Activated CD4-positive, alpha-beta memory T cell treated with anti-CD3 and anti-CD28 coated beads for 36 hours (primary cell): ENCODE data around the gene KMT5B. TPM values are rescaled to one million over a fixed set of nuclear protein-coding genes. Genes with fewer than 3 reads are reported as not detected.
A peak's percentile ranks its signal among the peaks of the same experiment; 100 is the strongest.
"Not testable (repeated sequence)": the region's sequence is repeated elsewhere in the genome, so short reads cannot be mapped to it uniquely, and the experiment has no call there.

Source experiments
- CTCF ChIA-PET: fragments of 350-600 bp; sonication (Branson Sonifier 250); formaldehyde crosslinking; loops from one replicate; lab custom pipeline; 2021; ENCODE audit warnings: antibody characterized with exemption, inconsistent platforms; lab: Charles Lee
- POLR2A ChIA-PET: fragments of 350-600 bp; sonication (Branson Sonifier 250); formaldehyde crosslinking; loops from one replicate; lab custom pipeline; 2021; ENCODE audit warnings: antibody characterized with exemption; lab: Charles Lee
- DNase-seq: peaks from one replicate; pipeline ENCODE4 v3.0.0-alpha.2; 2020
- H3K27ac Mint-ChIP-seq: one replicate; pipeline ENCODE4 v1.8.0; 2021; ENCODE audit warnings: mixed read lengths
- H3K27me3 Mint-ChIP-seq: one replicate; pipeline ENCODE4 v1.8.0; 2021; ENCODE audit warnings: mixed read lengths
- H3K36me3 Mint-ChIP-seq: one replicate; pipeline ENCODE4 v1.8.0; 2021; ENCODE audit warnings: mixed read lengths
- H3K4me1 Mint-ChIP-seq: one replicate; pipeline ENCODE4 v1.8.0; 2021; ENCODE audit warnings: low read depth, mixed read lengths
- H3K4me3 Mint-ChIP-seq: one replicate; pipeline ENCODE4 v1.8.0; 2021; ENCODE audit warnings: mild to moderate bottlenecking, mixed read lengths
- H3K9me3 Mint-ChIP-seq: one replicate; pipeline ENCODE4 v1.8.0; 2021; ENCODE audit warnings: mixed read lengths
- intact Hi-C: fragments of 100-400 bp; cut with micrococcal nuclease; formaldehyde crosslinking; loops from one replicate; pipeline ENCODE4 v1.15.1; 2023
- total RNA-seq, 2 experiments: library from RNA; stranded (reverse); gene quantifications; one replicate each; pipeline ENCODE4 v1.2.3, GENCODE V29; 2021

Gene KMT5B
- total RNA-seq, 2 experiments from 2014 or later: 18.5 to 21.2 TPM

- Mint-ChIP-seq H3K36me3 (no peaks in the 10 kb centered on the region), H3K9me3 (peaks cover 13% of the 10 kb centered on the region), H3K27me3 (no peaks in the 10 kb centered on the region), H3K4me1 (peaks cover 6% of the 10 kb centered on the region), H3K27ac (no peak overlapping the region), H3K4me3 (no peak overlapping the region)
- CTCF ChIA-PET: interaction anchor here (0.6 to 2.2 kb wide), 5 partner anchors 9 to 52 kb away, joined by 3 to 6 read pairs (median 4); no protein-coding TSS in a partner anchor
- intact Hi-C loops: no loop called here
- no peak for DNase-seq
- POLR2A ChIA-PET: interaction anchor here (1.0 kb wide), 1 partner anchor 20 kb away, joined by 3 read pairs; the partner anchor contains the start of gene C11orf24
Measured at GRCh38 chr11:68251765-68252164, 38.7 kb upstream of the KMT5B start.

GRCh38 chr11:68244912-68245311 lies 31.8 kb upstream of the KMT5B start:
- H3K36me3 Mint-ChIP-seq, intact Hi-C loops, H3K27me3 Mint-ChIP-seq, CTCF ChIA-PET, H3K4me1 Mint-ChIP-seq, DNase-seq, H3K4me3 Mint-ChIP-seq, H3K27ac Mint-ChIP-seq: not testable (repeated sequence)
- H3K9me3 Mint-ChIP-seq: peaks cover 12% of the 10 kb centered on the region
- POLR2A ChIA-PET: interaction anchor here (0.5 kb wide), 1 partner anchor 807 kb away, joined by 3 read pairs; no protein-coding TSS in a partner anchor

- intact Hi-C loops, H3K4me1 Mint-ChIP-seq, H3K27me3 Mint-ChIP-seq, H3K9me3 Mint-ChIP-seq, H3K4me3 Mint-ChIP-seq, H3K36me3 Mint-ChIP-seq, DNase-seq, CTCF ChIA-PET, H3K27ac Mint-ChIP-seq, POLR2A ChIA-PET: not testable (repeated sequence)
Measured at GRCh38 chr11:68243847-68244246, 30.8 kb upstream of the KMT5B start.

- Mint-ChIP-seq H3K36me3 (peaks cover 5% of the 10 kb centered on the region), H3K9me3 (peaks cover 3% of the 10 kb centered on the region), H3K27ac (no peak overlapping the region), H3K4me3 (no peak overlapping the region), H3K27me3 (peaks cover 5% of the 10 kb centered on the region), H3K4me1 (no peaks in the 10 kb centered on the region)
- ChIA-PET POLR2A (no interaction called here), CTCF (interaction anchor here (0.7 kb wide), 1 partner anchor 9 kb away, joined by 3 read pairs; no protein-coding TSS in a partner anchor)
- intact Hi-C loops: no loop called here
- DNase-seq: no peak
Measured at GRCh38 chr11:68242616-68243015, 29.5 kb upstream of the KMT5B start.

- Mint-ChIP-seq H3K27ac (no peak overlapping the region), H3K9me3 (peaks cover 24% of the 10 kb centered on the region), H3K27me3 (peaks cover 1% of the 10 kb centered on the region), H3K4me1 (no peaks in the 10 kb centered on the region), H3K4me3 (no peak overlapping the region), H3K36me3 (peaks cover 7% of the 10 kb centered on the region)
- ChIA-PET POLR2A (no interaction called here), CTCF (interaction anchor here (1.4 kb wide), 1 partner anchor 26 kb away, joined by 5 read pairs; no protein-coding TSS in a partner anchor)
- intact Hi-C loops: no loop called here
- DNase-seq: no peak
Measured at GRCh38 chr11:68231621-68232020, 18.5 kb upstream of the KMT5B start.

GRCh38 chr11:68229601-68230000 lies 16.5 kb upstream of the KMT5B start:
- H3K36me3 Mint-ChIP-seq: peaks cover 7% of the 10 kb centered on the region
- ChIA-PET CTCF (no interaction called here), POLR2A (no interaction called here)
- no peaks in the 10 kb centered on the region for H3K4me1 Mint-ChIP-seq
- no peak overlapping the region for H3K27ac Mint-ChIP-seq
- peaks cover 24% of the 10 kb centered on the region for H3K9me3 Mint-ChIP-seq
- DNase-seq: no peak
- no peak overlapping the region for H3K4me3 Mint-ChIP-seq
- H3K27me3 Mint-ChIP-seq: peaks cover 1% of the 10 kb centered on the region
- intact Hi-C loops: no loop called here

GRCh38 chr11:68226421-68226820 lies 13.3 kb upstream of the KMT5B start:
- no peak for DNase-seq
- Mint-ChIP-seq H3K27me3 (no peaks in the 10 kb centered on the region), H3K4me1 (no peaks in the 10 kb centered on the region), H3K27ac (no peak overlapping the region), H3K4me3 (no peak overlapping the region), H3K36me3 (peaks cover 7% of the 10 kb centered on the region), H3K9me3 (peaks cover 24% of the 10 kb centered on the region)
- POLR2A ChIA-PET: no interaction called here
- CTCF ChIA-PET: no interaction called here
- intact Hi-C loops: no loop called here

- POLR2A ChIA-PET: no interaction called here
- DNase-seq: no peak
- Mint-ChIP-seq H3K4me1 (no peaks in the 10 kb centered on the region), H3K36me3 (peaks cover 7% of the 10 kb centered on the region), H3K9me3 (peaks cover 12% of the 10 kb centered on the region), H3K4me3 (no peak overlapping the region), H3K27me3 (no peaks in the 10 kb centered on the region), H3K27ac (no peak overlapping the region)
- intact Hi-C loops: no loop called here
- CTCF ChIA-PET: no interaction called here
Measured at GRCh38 chr11:68224606-68225005, 11.5 kb upstream of the KMT5B start.

- H3K36me3 Mint-ChIP-seq: no peaks in the 10 kb centered on the region
- no peak overlapping the region for H3K4me3 Mint-ChIP-seq
- no peaks in the 10 kb centered on the region for H3K4me1 Mint-ChIP-seq
- no peak overlapping the region for H3K27ac Mint-ChIP-seq
- intact Hi-C loops: no loop called here
- ChIA-PET CTCF (no interaction called here), POLR2A (no interaction called here)
- no peaks in the 10 kb centered on the region for H3K27me3 Mint-ChIP-seq
- DNase-seq: no peak
- no peaks in the 10 kb centered on the region for H3K9me3 Mint-ChIP-seq
Measured at GRCh38 chr11:68223275-68223674, 10.2 kb upstream of the KMT5B start.

GRCh38 chr11:68221406-68221805 lies 8.3 kb upstream of the KMT5B start:
- CTCF ChIA-PET: interaction anchor here (1.6 kb wide), 1 partner anchor 13 kb away, joined by 9 read pairs; no protein-coding TSS in a partner anchor
- Mint-ChIP-seq H3K27me3 (no peaks in the 10 kb centered on the region), H3K4me3 (no peak overlapping the region), H3K27ac (no peak overlapping the region), H3K9me3 (no peaks in the 10 kb centered on the region), H3K36me3 (no peaks in the 10 kb centered on the region), H3K4me1 (no peaks in the 10 kb centered on the region)
- intact Hi-C loops: no loop called here
- POLR2A ChIA-PET: no interaction called here
- DNase-seq: no peak

GRCh38 chr11:68216171-68216938 lies 3.3 kb upstream of the KMT5B start:
- Mint-ChIP-seq H3K27me3 (peaks cover 6% of the 10 kb centered on the region), H3K9me3 (no peaks in the 10 kb centered on the region), H3K4me1 (peaks cover 21% of the 10 kb centered on the region), H3K4me3 (no peak overlapping the region), H3K36me3 (peaks cover 2% of the 10 kb centered on the region), H3K27ac (no peak overlapping the region)
- CTCF ChIA-PET: no interaction called here
- DNase-seq: no peak
- intact Hi-C loops: loop anchor here (10.0 kb wide), 1 partner anchor 58 kb away; the partner anchor contains the start of gene C11orf24
- POLR2A ChIA-PET: no interaction called here

- Mint-ChIP-seq H3K4me3 (peak overlapping the region; percentile 65), H3K27ac (no peak overlapping the region), H3K27me3 (peaks cover 6% of the 10 kb centered on the region), H3K36me3 (peaks cover 2% of the 10 kb centered on the region), H3K4me1 (peaks cover 27% of the 10 kb centered on the region), H3K9me3 (no peaks in the 10 kb centered on the region)
- CTCF ChIA-PET: no interaction called here
- intact Hi-C loops: loop anchor here (10.0 kb wide), 1 partner anchor 59 kb away; the partner anchor contains the start of gene C11orf24
- no peak for DNase-seq
- POLR2A ChIA-PET: no interaction called here
Measured at GRCh38 chr11:68215524-68216170, 2.6 kb upstream of the KMT5B start.
